ENCODE results near the gene TAS2R30.
"Not testable (repeated sequence)": the region's sequence is repeated elsewhere in the genome, so short reads cannot be mapped to it uniquely, and the experiment has no call there.

TAS2R30 gene

DNA sequence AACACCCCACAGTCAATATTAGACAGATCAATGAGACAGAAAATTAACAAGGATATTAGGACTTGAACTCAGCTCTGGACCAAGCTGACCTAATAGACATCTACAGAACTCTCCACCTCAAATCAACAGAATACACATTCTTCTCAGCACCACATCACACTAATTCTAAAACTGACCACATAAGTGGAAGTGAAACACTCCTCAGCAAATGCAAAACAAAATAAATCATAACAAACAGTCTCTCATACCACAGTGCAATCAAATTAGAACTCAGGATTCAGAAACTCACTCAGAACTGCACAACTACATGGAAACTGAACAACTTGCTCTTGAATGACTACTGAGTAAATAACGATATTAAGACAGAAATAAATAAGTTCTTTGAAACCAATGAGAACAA lies 23.2 kb downstream of the TAS2R30 start:
- DNase-seq: not testable (repeated sequence)

DNA sequence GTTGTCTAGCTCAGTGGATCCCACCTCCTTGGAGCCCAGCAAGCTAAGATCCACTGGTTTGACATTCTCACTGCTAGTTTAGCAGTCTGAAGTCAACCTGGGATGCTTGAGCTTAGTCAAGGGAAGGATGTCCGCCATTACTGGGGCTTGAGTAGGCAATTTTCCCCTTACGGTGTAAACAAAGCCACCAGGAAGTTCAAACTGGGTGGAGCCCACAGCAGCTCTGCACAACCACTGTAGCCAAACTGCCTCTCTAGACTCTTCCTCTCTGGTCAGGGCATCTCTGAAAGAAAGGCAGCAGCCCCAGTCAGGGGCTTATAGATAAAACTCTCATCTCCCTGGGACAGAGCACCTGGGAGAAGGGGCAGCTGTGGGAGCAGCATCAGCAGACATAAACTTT lies 25.6 kb downstream of the TAS2R30 start:
- no peak for DNase-seq

- no peak for DNase-seq
Measured at GRCh38 chr12:11107719-11108118, 26.7 kb downstream of the TAS2R30 start.

DNA sequence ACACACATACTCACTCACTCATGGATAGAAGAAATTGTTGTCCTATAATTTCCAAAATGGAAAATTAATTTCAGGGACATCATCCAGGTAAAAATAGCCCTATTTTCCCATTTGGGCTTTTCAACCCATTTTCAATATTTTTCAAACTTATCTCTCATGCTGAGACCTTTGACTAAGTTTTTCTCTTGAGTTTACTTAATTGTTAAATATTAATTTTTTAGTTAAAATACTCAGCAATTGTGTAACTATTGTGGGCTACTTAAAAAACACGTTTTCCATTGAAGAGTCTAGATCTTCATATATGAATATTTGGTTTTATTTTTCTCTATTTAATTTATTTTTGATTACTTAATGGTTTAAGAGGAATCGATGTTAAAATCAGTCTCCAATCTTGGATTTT lies 28.2 kb downstream of the TAS2R30 start:
- DNase-seq: no peak

- DNase-seq: no peak
Measured at GRCh38 chr12:11105546-11105945, 28.9 kb downstream of the TAS2R30 start.

- DNase-seq: not testable (repeated sequence)
Measured at GRCh38 chr12:11094910-11095309, 39.5 kb downstream of the TAS2R30 start.

- DNase-seq: no peak
Measured at GRCh38 chr12:11092128-11092527, 42.3 kb downstream of the TAS2R30 start, which contains the start of gene TAS2R43. Gene TAS2R43, minus strand, starts transcription at chr12:11092313. Its CDS starts 84 bp downstream, at chr12:11092229.

DNA sequence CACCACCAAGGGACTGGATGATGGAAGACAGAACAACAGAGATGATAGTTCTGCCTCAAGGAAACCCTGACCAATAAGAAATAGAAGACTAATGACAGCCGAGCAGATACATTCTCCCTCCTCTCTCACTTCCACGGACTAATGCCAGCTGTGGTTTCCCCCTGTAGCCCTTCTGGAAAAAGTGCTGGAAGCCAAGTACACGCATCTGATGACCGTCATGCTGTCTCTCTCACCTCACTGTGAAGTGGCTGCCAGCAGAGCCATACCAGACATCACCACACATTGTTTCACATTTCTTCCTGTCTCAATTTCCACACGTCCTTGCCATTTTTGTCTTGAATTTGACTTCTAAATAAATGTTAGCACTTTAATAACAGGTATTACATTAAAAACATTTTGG lies 45.2 kb downstream of the TAS2R30 start:
- no peak for DNase-seq

GRCh38 chr12:11085419-11085818 lies 49.0 kb downstream of the TAS2R30 start:
- peak; percentile 31 for DNase-seq
